Astrocyte (in vitro differentiated cells and primary cell): ENCODE data around the gene BCAR3. TPM values are rescaled to one million over a fixed set of nuclear protein-coding genes. Genes with fewer than 3 reads are reported as not detected.

Experiments
- DNase-seq: peaks from one replicate; pipeline ENCODE4 v3.0.0-alpha.2; 2010; ENCODE audit warnings: low read depth
- FAIRE-seq: peaks from 2 replicates; lab custom pipeline; 2011; peaks lifted over from hg19 to GRCh38; lab: Jason Lieb, UNC
- H2AFZ ChIP-seq: 2 replicates; pipeline ENCODE4 v1.6.0; 2012; ENCODE audit warnings: low read depth, low read length, inconsistent platforms
- H3K27ac ChIP-seq: 2 replicates; pipeline ENCODE4 v1.5.1; 2011; ENCODE audit warnings: low read depth, low read length, inconsistent platforms
- H3K27me3 ChIP-seq: 2 replicates; pipeline ENCODE4 v1.6.0; 2011; ENCODE audit warnings: low read length, inconsistent platforms; ENCODE audit not compliant: insufficient read depth
- H3K36me3 ChIP-seq: 2 replicates; pipeline ENCODE4 v1.5.1; 2011; ENCODE audit warnings: low read length, inconsistent platforms; ENCODE audit not compliant: insufficient read depth
- H3K4me1 ChIP-seq: 2 replicates; pipeline ENCODE4 v1.5.1; 2011; ENCODE audit warnings: low read length, inconsistent platforms; ENCODE audit not compliant: insufficient read depth
- H3K4me2 ChIP-seq: 2 replicates; pipeline ENCODE4 v1.6.0; 2012; ENCODE audit warnings: low read length, inconsistent platforms
- H3K4me3 ChIP-seq: 2 replicates; pipeline ENCODE4 v1.5.1; 2011; ENCODE audit warnings: low read depth, mild to moderate bottlenecking, low read length, inconsistent platforms; ENCODE audit not compliant: insufficient read depth
- H3K79me2 ChIP-seq: 2 replicates; pipeline ENCODE4 v1.6.0; 2012; ENCODE audit warnings: mild to moderate bottlenecking, low read length, inconsistent platforms; ENCODE audit not compliant: insufficient read depth
- H3K9ac ChIP-seq: 2 replicates; pipeline ENCODE4 v1.6.0; 2012; ENCODE audit warnings: mild to moderate bottlenecking, low read length, inconsistent platforms
- H3K9me3 ChIP-seq: 2 replicates; pipeline ENCODE4 v1.5.1; 2012; ENCODE audit warnings: low read depth, mild to moderate bottlenecking, low read length, inconsistent platforms; ENCODE audit not compliant: insufficient read depth
- H4K20me1 ChIP-seq: 2 replicates; pipeline ENCODE4 v1.6.0; 2012; ENCODE audit warnings: low read length, inconsistent platforms; ENCODE audit not compliant: insufficient read depth
- H3K27ac Mint-ChIP-seq: one replicate; pipeline ENCODE4 v1.8.0; 2021; ENCODE audit warnings: mild to moderate bottlenecking, mixed read lengths; ENCODE audit not compliant: unreplicated experiment
- H3K27me3 Mint-ChIP-seq: one replicate; pipeline ENCODE4 v1.8.0; 2021; ENCODE audit warnings: low read depth, mixed read lengths; ENCODE audit not compliant: unreplicated experiment
- H3K36me3 Mint-ChIP-seq: one replicate; pipeline ENCODE4 v1.8.0; 2021; ENCODE audit warnings: low read depth, mixed read lengths; ENCODE audit not compliant: unreplicated experiment
- H3K4me1 Mint-ChIP-seq: one replicate; pipeline ENCODE4 v1.8.0; 2021; ENCODE audit warnings: low read depth, mixed read lengths; ENCODE audit not compliant: unreplicated experiment
- H3K4me3 Mint-ChIP-seq: one replicate; pipeline ENCODE4 v1.8.0; 2021; ENCODE audit warnings: mild to moderate bottlenecking, moderate library complexity, mixed read lengths; ENCODE audit not compliant: unreplicated experiment
- H3K9me3 Mint-ChIP-seq: one replicate; pipeline ENCODE4 v1.8.0; 2021; ENCODE audit warnings: mild to moderate bottlenecking, mixed read lengths; ENCODE audit not compliant: unreplicated experiment
- CTCF ChIP-seq: IDR thresholded peaks from 2 replicates; pipeline ENCODE4 v1.5.1; 2011; ENCODE audit warnings: low read depth, mild to moderate bottlenecking, inconsistent platforms, low read length, moderate library complexity; ENCODE audit not compliant: insufficient read depth
- EZH2 ChIP-seq: IDR thresholded peaks from 2 replicates; pipeline ENCODE4 v1.6.1; 2012; ENCODE audit warnings: mild to moderate bottlenecking, low read length, inconsistent platforms; ENCODE audit not compliant: insufficient read depth
- total RNA-seq: library from RNA; stranded (reverse); gene quantifications from 2 replicates; pipeline ENCODE4 v1.2.1, GENCODE V29; 2021

The BCAR3 gene
- total RNA-seq, 1 donor from 2014 or later, result 30.0 TPM

GRCh38 chr1:93671099-93671621, 10.5 kb downstream of the BCAR3 start:
- Histone ChIP-seq H3K79me2 (peaks cover 96% of the 10 kb centered on the region), H3K9ac (no peak overlapping the region), H3K27me3 (no peaks in the 10 kb centered on the region), H3K9me3 (no peaks in the 10 kb centered on the region), H3K27ac (no peak overlapping the region), H2AFZ (no peak overlapping the region), H4K20me1 (peaks cover 91% of the 10 kb centered on the region), H3K4me3 (no peak overlapping the region), H3K4me1 (peaks cover 80% of the 10 kb centered on the region), H3K36me3 (peaks cover 42% of the 10 kb centered on the region), H3K4me2 (no peak overlapping the region)
- H3K36me3 Mint-ChIP-seq, result peaks cover 21% of the 10 kb centered on the region
- TF ChIP-seq EZH2 (no peak), CTCF (no peak)
- no peak overlapping the region for H3K27ac Mint-ChIP-seq
- DNase-seq (no peak), FAIRE-seq (no peak)
- H3K4me3 Mint-ChIP-seq, result no peak overlapping the region
- H3K4me1 Mint-ChIP-seq, result peaks cover 67% of the 10 kb centered on the region
- no peaks in the 10 kb centered on the region for H3K9me3 Mint-ChIP-seq
- H3K27me3 Mint-ChIP-seq, result no peaks in the 10 kb centered on the region

GRCh38 chr1:93670141-93670540, 11.5 kb downstream of the BCAR3 start:
- peak overlapping the region; percentile 38 for H3K9ac ChIP-seq
- H4K20me1 ChIP-seq, result peaks cover 88% of the 10 kb centered on the region
- H2AFZ ChIP-seq, result no peak overlapping the region
- H3K27me3 ChIP-seq, result no peaks in the 10 kb centered on the region
- no peaks in the 10 kb centered on the region for H3K9me3 Mint-ChIP-seq
- peaks cover 67% of the 10 kb centered on the region for H3K4me1 Mint-ChIP-seq
- peaks cover 96% of the 10 kb centered on the region for H3K79me2 ChIP-seq
- peak; percentile 95 for DNase-seq
- H3K4me3 Mint-ChIP-seq, result no peak overlapping the region
- H3K27ac ChIP-seq, result peak overlapping the region; percentile 78
- no peaks in the 10 kb centered on the region for H3K9me3 ChIP-seq
- H3K27me3 Mint-ChIP-seq, result no peaks in the 10 kb centered on the region
- H3K4me1 ChIP-seq, result peaks cover 81% of the 10 kb centered on the region
- H3K36me3 Mint-ChIP-seq, result peaks cover 21% of the 10 kb centered on the region
- H3K4me3 ChIP-seq, result no peak overlapping the region
- TF ChIP-seq EZH2, result no peak
- no peak for TF ChIP-seq CTCF
- FAIRE-seq, result peak; percentile 60
- H3K27ac Mint-ChIP-seq, result peak overlapping the region; percentile 42
- H3K36me3 ChIP-seq, result peaks cover 42% of the 10 kb centered on the region
- H3K4me2 ChIP-seq, result peak overlapping the region; percentile 66

DNA sequence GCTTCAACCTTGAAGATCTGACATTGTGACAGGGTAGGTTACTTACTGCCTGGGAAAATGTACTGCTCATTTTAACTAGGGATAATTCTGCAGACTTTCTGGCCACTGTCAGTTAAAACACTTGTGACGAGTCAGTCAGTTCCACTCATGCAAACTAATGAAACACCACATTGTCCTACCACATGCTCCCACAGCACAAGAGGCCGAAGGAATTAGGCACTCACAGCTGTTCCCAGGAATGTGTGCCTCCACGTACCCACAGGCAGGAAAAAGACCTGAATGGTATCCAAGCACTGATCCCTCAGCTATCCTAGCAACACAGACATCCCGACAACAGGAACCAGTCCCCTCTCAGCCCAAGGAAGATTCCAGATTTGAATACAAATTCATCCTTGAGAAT, 12.3 kb downstream of the BCAR3 start:
- no peaks in the 10 kb centered on the region for H3K27me3 ChIP-seq
- peaks cover 88% of the 10 kb centered on the region for H3K79me2 ChIP-seq
- H4K20me1 ChIP-seq, result peaks cover 83% of the 10 kb centered on the region
- Mint-ChIP-seq H3K4me3 (peak overlapping the region; percentile 52), H3K4me1 (peaks cover 68% of the 10 kb centered on the region), H3K9me3 (no peaks in the 10 kb centered on the region), H3K27me3 (no peaks in the 10 kb centered on the region), H3K27ac (peak overlapping the region; percentile 72), H3K36me3 (peaks cover 16% of the 10 kb centered on the region)
- peak overlapping the region; percentile 66 for H3K4me2 ChIP-seq
- peak overlapping the region; percentile 26 for H3K4me3 ChIP-seq
- peaks cover 35% of the 10 kb centered on the region for H3K36me3 ChIP-seq
- H2AFZ ChIP-seq, result no peak overlapping the region
- no peaks in the 10 kb centered on the region for H3K9me3 ChIP-seq
- peak overlapping the region; percentile 78 for H3K27ac ChIP-seq
- H3K4me1 ChIP-seq, result peaks cover 86% of the 10 kb centered on the region
- TF ChIP-seq CTCF, result no peak
- no peak for TF ChIP-seq EZH2
- peak; percentile 79 for DNase-seq
- FAIRE-seq, result peak; percentile 26
- H3K9ac ChIP-seq, result peak overlapping the region; percentile 41
